Measurements from ENCODE around the gene ECHS1. TPM values are rescaled to one million over a fixed set of nuclear protein-coding genes. Genes with fewer than 3 reads are reported as not detected.

Gene ECHS1
- total RNA-seq, 4 donors from 2014 or later: 96.7 to 123 (median 106) TPM

DNA sequence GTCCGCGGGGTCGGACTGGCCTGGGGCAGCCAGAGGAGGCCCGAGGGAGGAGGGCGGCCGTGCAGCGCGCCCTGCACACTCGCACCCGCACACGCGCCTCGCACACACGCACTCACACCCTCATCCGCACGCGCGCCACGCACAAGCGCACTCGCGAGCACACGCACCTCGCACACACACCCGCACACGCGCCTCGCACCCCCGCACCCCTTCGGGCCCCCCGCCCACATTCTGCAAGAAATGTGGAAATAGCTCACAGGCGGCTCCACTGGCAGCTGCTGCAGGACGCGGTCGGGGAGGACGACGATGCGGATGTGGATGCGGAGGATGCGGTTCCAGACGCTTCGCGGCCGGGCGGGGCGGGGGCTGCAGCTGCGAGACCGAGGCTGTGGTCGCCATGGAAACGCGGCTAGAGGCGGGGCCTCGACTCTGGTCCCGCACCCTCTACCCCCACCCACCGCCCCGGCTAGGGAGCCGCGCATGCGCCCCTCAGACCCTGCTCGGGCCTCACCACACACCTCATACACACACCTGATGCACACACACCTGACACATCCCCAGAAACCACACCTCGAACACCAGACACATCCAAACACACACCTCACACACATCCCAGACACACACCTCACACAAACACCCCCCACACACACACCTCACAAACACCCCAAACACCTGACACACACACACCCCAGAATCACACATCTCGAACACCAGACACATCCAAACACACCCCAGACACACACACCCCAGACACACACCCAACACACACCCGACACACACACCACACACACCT, 36.4 kb downstream of the ECHS1 start, which contains the start of gene CALY:
Gene CALY, minus strand, starts transcription at position 320 of the 793 bp plus-strand sequence. CDS start 7,907 bp downstream, outside the sequence.
- ATAC-seq: no peak
- no peak for DNase-seq
- Histone ChIP-seq H3K27me3 (peaks cover 69 to 86% (median 70%) of the 10 kb centered on the region in 3 donors), H3K4me3 (peak within 1 kb of the TSS in 3 of 4 donors; percentile 27 to 48 (median 36)), H3K9me3 (no peaks in the 10 kb centered on the region), H3K4me1 (peaks cover 5 to 15% of the 10 kb centered on the region in 2 donors), H3K36me3 (no peaks in the 10 kb centered on the region), H3K27ac (no peak within 1 kb of the TSS)
- intact Hi-C loops (cut with DNase I; ENCODE audit: low total_unique reads) (no loop called here), in situ Hi-C loops (cut with MboI; ENCODE audit: low sequenced_read_pairs in 4 of 4) (no loop called here)
- TF ChIP-seq CTCF (IDR thresholded peaks at IDR 0.05 in 4 of 5, conservative IDR thresholded peaks at IDR 0.05 in 1 of 5) (no peak), POLR2A (IDR thresholded peaks at IDR 0.05) (no peak)

- Histone ChIP-seq H3K27ac (no peak overlapping the region), H3K4me1 (peaks cover 5 to 15% of the 10 kb centered on the region in 2 donors), H3K9me3 (no peaks in the 10 kb centered on the region), H3K27me3 (peaks cover 67 to 85% (median 68%) of the 10 kb centered on the region in 3 donors), H3K4me3 (peak overlapping the region in 2 of 4 donors; percentile 36 to 48), H3K36me3 (no peaks in the 10 kb centered on the region)
- intact Hi-C loops (cut with DNase I; ENCODE audit: low total_unique reads) (no loop called here), in situ Hi-C loops (cut with MboI; ENCODE audit: low sequenced_read_pairs in 4 of 4) (no loop called here)
- DNase-seq (no peak), ATAC-seq (no peak)
- TF ChIP-seq POLR2A (IDR thresholded peaks at IDR 0.05) (no peak), CTCF (IDR thresholded peaks at IDR 0.05 in 4 of 5, conservative IDR thresholded peaks at IDR 0.05 in 1 of 5) (no peak)
Observed at GRCh38 chr10:133336118-133336576, 37.0 kb downstream of the ECHS1 start.

DNA sequence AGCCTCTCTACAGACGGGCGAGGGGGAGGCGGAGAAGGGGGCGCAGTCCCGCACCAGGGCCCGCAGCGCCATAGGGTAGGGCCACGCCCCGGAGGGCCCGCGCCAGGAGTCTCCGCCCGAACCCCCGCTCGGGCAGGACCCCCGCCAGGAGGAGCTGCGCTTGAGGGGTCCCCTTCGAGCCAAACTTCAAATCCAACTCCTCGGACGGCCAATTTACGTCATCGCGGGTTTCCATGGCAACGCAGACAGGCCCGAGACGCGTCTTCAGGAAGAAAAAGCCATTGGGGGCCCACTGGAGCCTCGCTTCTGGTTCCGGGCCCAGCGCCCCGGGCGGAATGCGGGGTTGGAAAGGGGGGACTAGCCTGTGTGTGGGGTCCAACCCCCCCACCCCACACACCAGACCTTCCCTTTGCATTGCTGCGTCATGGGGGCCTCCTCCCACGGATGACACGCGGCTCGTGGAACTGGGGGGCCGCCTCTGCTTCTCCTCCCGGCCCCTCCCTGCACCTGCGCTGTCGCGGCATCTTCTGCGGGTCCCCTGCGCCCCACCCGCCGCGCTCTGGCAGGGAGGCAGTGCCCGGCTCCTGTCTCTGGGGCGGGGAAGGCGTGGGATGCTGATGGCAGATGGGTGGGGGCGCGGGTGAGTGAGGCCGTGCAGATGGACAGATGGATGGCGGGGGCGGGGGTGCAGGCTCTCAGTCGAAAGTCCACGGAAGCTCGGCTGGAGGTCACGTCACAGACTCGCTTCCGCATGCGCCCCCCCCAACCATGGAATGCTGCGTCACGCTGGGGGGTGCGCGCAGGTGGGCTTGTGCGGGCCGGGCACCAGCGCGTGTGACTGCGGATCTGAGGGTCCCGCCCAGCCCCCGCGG, 37.7 kb downstream of the ECHS1 start:
- Histone ChIP-seq H3K4me3 (peak overlapping the region; percentile 24 to 48 (median 32)), H3K27me3 (peaks cover 67 to 85% (median 70%) of the 10 kb centered on the region in 3 donors), H3K4me1 (peaks cover 5 to 15% of the 10 kb centered on the region in 2 donors), H3K9me3 (no peaks in the 10 kb centered on the region), H3K36me3 (no peaks in the 10 kb centered on the region), H3K27ac (no peak overlapping the region)
- no peak for ATAC-seq
- in situ Hi-C loops (cut with MboI; ENCODE audit: low sequenced_read_pairs in 4 of 4) (no loop called here), intact Hi-C loops (cut with DNase I; ENCODE audit: low total_unique reads) (no loop called here)
- TF ChIP-seq CTCF (IDR thresholded peaks at IDR 0.05 in 4 of 5, conservative IDR thresholded peaks at IDR 0.05 in 1 of 5) (no peak), POLR2A (IDR thresholded peaks at IDR 0.05) (no peak)
- DNase-seq: no peak

DNA sequence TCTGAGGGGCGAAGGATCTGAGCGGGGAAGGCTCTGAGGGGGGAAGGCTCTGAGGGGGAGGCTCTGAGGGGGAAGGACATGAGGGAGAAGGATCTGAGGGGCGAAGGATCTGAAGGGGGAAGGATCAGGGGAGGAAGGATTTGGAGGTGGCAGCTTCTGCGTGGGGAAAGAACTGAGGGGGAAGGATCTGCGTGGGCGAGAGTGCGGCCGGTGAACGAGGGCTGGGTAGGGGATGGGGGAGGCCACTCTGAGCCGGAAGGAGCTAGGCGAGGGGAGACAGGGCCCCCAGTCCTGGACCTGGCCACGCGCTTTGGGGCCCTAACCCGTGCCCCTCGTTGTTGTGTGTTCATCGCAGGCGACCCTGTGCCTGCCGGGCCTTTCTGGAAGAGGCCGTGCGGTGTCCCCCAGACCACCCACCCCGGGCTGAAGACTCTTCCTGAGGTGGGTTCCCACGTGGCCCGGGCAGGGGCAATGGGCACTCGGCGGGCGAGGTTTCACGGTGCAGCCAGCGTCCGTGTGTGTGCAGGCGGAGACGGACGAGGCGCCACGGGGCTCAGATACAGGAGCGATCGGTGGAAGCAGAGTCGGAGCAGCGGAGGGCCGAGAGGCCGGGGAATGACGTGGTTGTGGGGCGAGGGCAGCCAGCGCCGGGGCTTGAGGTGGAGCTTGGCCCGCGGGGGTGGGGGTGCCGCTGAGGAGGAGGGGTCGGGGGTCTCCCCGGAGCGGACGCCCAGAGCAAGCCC, 38.5 kb downstream of the ECHS1 start:
- no peak for DNase-seq
- ATAC-seq: no peak
- H3K27ac ChIP-seq: no peak overlapping the region
- intact Hi-C loops (cut with DNase I; ENCODE audit: low total_unique reads): no loop called here
- peaks cover 5 to 19% of the 10 kb centered on the region in 2 donors for H3K4me1 ChIP-seq
- H3K36me3 ChIP-seq: no peaks in the 10 kb centered on the region
- peaks cover 59 to 81% (median 69%) of the 10 kb centered on the region in 3 donors for H3K27me3 ChIP-seq
- in situ Hi-C loops (cut with MboI; ENCODE audit: low sequenced_read_pairs in 4 of 4): no loop called here
- no peaks in the 10 kb centered on the region for H3K9me3 ChIP-seq
- no peak for TF ChIP-seq POLR2A (IDR thresholded peaks at IDR 0.05)
- TF ChIP-seq CTCF (IDR thresholded peaks at IDR 0.05 in 4 of 5, conservative IDR thresholded peaks at IDR 0.05 in 1 of 5): no peak
- peak overlapping the region; percentile 24 to 48 (median 32) for H3K4me3 ChIP-seq

All from gastrocnemius medialis (tissue), 4 donors.